GM21786 (cell line): ENCODE data around the gene SEMA3E.
"Not testable (repeated sequence)": the region's sequence is repeated elsewhere in the genome, so short reads cannot be mapped to it uniquely, and the experiment has no call there.

ENCODE experiments used
- ATAC-seq: cut with Tn5 transposase; IDR thresholded peaks from one replicate; pipeline ENCODE4 v1.9.1; 2021; ENCODE audit not compliant: unreplicated experiment

Gene SEMA3E

DNA sequence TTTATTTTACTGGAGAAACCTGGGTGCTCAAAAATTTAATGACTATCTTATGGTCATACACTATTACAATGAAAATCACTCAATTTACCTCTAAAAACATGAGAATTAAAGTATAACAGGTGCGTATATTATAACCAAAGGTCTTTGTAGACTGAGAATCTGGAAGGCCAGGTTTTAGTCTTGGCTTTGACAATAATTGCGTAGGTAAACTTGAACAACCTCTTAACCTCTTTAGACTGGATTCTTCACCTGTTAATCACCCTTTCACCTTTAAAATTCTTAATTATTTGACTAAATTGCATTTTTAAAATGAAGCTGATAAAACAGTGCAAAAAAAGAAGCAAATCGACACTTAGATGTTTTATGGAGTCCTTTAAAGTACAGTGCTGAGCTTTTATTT, 156.1 kb downstream of the SEMA3E start:
- ATAC-seq, result no peak

DNA sequence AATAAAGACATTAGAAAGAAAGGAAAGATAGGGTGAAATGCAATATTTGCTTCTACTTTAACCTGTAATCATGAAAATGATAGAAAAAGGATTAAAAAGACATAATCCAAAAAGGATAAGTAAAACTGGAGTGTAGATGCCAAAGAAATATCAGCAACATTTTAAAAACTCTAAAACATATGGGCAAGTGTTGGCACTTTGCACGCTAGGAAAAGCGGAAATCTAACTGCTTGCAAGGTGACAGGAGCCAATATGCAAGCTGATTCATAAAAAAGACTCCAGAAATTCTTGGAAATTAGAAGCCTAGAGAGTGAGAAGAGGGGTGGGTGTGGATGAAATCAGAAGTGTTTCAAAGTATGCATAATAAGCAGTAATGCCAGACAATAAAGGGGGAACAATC, 161.1 kb downstream of the SEMA3E start:
- no peak for ATAC-seq

DNA sequence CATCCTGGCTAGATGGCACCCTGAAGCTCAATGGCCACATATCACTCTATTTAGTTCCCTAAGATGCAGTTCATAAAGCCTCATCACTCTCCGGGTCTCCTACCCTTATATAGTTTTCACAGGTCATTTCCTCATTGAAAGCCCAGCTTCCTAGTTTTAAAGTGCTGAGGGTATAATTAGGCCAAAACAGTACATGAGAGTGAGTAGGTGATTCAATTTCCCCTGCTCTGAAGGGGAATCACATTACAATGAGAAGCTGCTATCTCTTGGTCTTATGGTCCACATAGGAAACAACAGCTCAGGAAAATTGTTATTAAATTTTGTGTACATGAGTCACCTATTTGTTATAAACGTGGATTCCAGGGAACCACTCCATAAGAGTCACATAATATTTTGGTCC, 162.0 kb downstream of the SEMA3E start:
- peak; percentile 59 for ATAC-seq

DNA sequence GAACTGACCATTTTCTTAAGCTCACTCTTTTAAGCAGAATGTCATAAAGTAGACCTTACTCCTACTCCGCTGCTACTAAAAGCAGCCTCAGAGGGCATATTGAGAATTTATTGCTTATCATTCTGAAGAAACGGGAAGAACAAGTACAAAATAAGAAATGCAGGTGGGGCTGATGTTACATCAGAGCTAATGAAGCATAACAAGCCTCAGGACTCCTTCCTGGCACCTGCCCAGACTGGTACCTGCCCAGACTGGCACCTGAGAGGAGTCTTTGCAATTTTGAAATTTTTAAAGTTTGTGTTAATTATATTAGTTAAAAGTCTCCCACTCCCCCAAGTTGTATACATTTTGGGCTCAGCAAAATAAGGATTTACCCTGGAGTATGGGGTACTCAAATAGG, 162.4 kb downstream of the SEMA3E start:
- ATAC-seq, result no peak

DNA sequence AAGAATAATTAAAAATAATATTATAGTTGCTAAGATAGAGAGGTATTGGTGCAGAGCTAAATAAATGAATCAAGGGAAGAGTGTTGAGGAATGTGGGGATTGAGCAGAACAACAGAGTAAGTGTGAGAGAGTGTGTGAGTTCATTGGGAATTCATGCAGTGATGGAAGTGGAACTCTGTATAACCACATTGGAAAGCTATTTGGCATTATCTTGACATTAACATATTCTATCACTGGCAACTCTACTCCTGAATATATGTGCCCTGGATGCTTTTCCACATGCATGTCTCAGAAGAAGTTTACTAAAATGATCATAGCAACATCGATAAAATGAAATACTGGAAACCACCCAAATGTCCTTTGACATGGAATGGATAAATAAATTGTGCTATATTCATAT, 164.1 kb downstream of the SEMA3E start:
- ATAC-seq, result no peak

DNA sequence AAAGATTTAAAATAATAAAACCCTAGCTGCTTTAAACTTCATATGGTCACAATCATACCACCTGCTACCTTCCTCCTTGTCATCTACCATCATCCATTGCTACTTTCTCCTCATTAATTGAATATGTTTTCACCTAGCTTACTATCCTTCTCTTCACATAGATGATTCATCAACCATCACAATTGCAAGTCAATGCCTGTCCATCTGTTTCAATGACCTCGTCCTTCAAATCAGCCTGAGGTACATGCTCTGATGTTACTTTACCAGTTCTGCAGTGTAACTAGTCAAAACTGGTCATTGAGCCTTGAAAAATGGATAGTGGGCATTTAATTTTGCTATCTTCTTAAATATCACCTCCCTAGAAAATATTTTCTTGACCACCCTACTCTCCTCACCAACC, 164.7 kb downstream of the SEMA3E start:
- ATAC-seq, result no peak

DNA sequence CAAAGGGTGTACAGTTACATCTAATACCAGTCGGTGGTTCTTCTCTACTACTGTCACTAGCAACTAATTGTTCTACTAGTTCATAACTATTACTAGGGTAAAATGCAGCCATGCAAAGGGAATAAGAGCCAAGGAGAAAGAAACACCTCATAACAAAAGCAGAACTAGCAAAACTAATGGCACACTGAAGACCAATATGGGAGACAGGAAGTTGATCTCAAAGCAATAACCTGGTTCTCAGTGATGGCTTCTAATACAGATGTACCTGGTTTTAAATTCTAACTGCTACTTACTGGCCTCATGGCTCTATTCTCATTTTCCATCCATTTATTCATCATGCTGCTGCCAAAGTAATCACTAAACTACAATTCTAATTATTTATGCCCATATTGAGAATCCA, 170.3 kb downstream of the SEMA3E start:
- no peak for ATAC-seq

DNA sequence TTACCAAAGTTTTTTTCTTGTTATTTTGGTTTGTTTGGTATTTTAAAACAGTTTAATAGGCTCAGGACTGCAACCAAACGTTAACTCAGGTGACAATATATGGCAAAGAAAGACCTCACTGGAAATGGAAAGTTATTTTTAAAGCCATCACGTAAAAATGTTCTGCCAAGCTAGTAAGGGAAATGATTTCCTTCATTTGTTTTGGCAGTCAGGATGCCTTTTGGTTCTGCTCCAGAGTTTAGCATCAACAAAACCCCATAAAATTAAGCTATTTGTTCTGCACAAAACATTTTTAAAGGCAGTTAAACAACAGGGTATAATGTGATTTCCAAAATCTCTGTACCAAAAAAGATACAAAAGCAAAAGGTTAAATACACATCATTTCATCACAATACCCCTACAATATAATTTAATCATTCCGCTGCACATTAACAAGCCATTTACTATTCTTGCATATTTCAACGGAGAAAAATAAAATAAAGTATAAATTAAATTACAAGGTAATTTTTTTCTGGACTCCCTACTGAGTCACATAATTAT, 172.4 kb downstream of the SEMA3E start:
- no peak for ATAC-seq

DNA sequence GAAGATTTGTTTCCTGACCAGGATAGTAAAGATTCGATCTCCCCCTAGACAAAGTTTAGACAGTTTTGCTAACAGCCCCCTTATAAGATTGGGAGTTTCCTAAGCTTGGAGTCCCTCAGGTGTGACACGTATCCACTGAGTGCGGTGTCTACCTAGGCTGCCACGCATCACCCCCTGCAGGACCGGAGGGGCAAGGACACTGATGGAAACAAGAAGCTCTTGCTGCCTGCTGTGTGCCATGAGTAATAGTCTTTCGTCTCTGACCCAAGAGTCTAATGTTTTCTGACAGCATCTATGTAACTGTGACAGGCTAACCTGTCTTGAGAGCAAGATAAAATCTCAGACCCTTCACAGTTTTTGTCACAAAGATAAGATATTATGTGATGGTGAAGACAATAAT, 173.5 kb downstream of the SEMA3E start:
- no peak for ATAC-seq

DNA sequence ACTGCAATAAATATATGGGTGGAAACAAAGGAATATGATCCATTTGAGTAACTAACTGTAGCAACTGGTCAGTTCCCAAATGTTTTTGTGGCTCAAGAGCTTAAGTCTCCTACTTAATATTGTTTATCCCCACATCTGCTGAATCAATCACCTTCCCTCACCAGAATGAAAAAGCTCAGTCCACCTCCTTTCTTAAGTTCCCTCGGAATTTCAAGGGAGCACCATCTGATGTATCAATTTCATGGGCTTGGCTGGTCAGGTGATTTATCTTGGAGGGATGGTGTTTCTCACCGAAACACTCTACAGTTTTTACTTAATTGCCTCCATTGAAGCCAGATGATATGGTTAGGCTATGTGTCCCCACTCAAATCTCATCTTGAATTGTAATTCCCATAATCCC, 176.6 kb downstream of the SEMA3E start:
- ATAC-seq, result no peak

DNA sequence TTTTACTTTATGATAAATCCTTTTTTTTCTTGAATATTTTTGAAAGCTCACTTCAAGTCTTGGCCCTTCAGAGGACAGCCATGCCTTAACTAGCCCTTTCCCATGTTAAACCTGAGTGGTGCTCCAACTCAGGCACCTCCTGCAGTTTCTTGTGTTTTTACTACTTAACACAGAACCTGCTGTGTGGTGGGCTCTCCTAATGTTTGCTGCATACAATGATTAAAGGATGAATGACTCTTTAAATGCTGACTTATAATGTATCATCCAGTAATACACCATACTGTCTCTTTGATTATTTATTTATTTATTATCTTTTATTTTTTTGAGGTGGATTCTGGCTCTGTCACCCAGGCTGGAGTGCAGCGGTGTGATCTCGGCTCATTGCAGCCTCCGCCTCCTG, 179.4 kb downstream of the SEMA3E start:
- ATAC-seq, result no peak

DNA sequence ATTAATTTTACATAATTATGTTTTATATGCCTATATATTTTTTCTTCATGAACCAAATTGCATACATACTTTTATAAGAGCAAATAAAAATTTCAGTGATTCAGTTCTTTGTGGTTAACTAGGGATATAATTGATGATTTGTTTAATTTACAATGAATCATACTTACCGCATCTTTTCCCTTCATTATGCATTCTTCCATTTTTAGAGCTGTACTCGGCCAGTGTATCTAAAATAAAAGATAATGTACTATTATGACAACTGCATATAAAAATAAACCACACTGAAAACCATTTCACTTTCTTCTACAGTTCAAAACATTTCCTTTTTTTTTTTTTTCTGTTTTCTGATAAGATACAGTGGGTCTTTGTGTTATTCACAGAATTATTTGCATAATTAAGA, 179.9 kb downstream of the SEMA3E start:
- no peak for ATAC-seq

DNA sequence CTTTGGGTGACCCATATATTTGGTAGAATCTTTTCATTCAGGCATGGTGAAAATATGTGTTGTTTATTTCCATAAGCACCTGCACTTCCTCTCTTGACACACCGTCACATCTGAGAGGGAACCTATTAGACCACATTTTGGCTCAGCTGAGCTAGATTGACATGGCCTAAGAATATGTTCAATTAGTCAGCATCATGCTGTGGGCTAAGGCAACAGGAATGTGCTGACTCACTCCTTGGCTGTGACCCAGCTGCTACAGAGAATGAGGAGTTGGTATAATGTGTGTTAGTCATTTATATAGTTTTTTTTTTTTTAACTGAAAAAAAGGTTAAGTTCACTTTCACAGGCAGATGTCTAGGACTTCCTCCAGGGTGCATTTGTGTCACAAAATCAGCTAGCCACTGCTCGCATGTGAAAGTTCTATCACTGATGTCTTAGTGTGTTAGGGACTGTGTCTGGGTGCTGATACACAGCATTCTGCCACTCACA, 180.6 kb downstream of the SEMA3E start:
- peak; percentile 95 for ATAC-seq

DNA sequence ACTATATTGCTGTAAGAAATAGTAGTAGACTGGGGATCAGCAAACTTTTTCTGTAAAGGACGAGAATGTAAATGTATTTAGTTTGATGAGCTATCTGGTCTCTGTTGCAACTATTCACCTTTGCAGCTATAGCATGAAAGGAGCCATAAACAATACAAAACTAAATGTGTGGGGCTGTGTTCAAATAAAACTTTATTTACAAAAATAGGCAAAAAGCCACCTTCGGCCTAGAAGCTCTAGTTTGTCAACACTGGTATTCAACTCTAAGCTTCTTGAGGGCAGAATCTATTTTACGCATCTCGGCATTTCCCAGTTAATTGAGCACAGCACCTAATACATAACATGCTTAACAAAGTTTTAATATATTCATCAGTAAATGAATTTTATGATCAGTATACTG, 181.4 kb downstream of the SEMA3E start:
- ATAC-seq, result no peak

DNA sequence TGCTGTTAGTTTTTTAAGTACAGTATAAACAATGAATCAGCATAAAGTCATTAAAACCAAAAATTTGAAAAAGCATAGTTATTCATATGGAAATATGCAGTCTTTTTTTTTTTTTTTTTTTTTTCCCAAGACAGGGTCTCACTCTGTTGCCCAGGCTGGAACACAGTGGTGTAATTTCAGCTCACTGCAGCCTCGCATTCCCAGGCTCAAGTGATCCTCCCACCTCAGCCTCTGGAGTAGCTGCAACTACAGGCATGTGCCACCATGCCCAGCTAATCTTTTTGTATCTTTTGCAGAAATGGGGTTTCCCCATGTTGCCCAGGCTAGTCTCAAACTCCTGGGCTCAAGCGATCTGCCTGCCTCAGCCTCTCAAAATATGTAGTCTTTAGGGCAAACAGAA, 182.0 kb downstream of the SEMA3E start:
- ATAC-seq, result no peak

DNA sequence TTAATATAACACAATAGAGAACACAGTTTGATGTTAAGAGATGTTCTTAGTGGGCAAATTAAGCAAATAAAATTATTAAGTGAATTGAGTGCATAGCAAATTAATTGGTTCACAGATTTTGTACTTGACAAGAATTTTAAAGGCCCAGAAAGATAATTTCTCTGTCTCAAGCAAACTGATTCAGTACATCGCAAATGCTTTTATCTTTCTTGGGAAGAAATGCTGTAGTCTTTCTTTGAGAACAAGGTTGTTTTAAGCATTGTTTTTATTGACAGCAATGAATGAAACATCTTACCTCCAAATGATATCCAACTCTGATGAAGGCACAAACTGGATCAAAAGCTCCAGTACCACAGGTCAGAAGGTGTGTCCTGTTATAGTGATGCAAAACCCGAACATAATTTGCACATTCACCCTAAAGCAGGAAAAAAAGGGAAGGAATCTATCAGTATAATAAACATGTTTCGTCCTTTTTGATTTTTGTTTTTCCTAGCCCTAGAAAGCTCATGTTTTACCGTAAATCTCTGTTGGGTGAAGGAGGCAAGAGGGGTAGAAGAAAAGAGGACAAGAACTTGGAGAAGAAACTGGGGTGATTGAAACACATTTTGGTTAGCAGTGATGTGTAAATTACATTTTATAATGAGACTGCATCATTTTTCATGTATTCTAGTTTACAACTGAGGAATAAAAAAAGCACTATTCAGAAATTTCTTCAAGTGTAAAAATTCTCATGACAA, 182.6 kb downstream of the SEMA3E start:
- no peak for ATAC-seq

DNA sequence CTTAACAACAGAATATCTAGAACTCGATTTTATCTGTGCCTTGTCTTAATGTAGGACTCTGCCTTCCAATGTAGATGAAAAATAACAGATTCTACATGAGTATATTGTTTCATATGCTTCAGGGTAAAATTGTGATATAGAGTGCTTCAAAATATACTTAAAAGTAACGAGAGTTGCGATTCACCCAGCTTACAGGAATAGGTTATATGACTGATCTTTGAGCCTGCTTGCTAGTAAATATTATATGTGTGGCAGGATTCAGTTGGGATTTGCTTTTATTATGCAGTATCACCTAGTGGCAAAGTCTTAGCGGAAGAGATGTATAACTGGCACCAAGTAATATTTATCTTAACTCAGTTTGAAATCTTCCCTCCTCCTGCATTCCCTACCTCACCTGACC, 183.3 kb downstream of the SEMA3E start:
- ATAC-seq, result no peak

DNA sequence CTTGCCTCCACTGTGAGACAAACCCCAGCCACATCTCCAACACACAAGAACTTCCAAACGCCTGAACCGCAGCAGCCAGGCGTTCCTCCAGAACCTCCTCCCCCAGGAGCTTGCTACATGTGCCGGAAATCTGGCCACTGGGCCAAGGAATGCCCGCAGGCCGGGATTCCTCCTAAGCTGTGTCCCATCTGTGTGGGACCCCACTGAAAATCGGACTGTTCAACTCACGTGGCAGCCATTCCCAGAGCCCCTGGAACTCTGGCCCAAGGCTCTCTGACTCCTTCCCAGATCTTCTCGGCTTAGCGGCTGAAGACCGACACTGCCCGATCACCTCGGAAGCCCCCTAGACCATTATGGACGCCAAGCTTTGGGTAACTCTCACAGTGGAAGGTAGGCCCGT, 187.1 kb downstream of the SEMA3E start:
- ATAC-seq, result not testable (repeated sequence)

DNA sequence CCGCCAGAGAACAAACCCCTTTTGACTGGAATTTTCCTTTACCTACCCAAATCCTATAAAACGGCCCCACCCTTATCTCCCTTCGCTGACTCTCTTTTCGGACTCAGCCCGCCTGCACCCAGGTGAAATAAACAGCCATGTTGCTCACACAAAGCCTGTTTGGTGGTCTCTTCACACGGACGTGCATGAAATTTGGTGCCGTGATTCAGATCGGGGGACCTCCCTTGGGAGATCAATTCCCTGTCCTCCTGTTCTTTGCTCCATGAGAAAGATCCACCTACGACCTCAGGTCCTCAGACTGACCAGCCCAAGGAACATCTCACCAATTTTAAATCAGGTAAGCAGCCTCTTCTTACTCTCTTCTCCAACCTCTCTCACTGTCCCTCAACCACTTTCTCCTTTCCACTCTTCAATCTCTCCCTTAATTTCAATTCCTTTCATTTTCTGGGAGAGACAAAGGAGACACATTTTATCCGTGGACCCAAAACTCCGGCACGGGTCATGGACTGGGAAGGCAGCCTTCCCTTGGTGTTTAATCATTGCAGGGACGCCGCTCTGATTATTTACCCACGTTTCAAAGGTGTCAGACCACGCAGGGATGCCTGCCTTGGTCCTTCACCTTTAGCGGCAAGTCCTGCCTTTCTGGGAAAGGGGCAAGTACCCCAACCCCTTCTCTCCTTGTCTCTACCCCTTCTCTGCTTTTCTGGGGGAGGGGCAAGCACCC, 188.8 kb downstream of the SEMA3E start:
- ATAC-seq, result not testable (repeated sequence)

DNA sequence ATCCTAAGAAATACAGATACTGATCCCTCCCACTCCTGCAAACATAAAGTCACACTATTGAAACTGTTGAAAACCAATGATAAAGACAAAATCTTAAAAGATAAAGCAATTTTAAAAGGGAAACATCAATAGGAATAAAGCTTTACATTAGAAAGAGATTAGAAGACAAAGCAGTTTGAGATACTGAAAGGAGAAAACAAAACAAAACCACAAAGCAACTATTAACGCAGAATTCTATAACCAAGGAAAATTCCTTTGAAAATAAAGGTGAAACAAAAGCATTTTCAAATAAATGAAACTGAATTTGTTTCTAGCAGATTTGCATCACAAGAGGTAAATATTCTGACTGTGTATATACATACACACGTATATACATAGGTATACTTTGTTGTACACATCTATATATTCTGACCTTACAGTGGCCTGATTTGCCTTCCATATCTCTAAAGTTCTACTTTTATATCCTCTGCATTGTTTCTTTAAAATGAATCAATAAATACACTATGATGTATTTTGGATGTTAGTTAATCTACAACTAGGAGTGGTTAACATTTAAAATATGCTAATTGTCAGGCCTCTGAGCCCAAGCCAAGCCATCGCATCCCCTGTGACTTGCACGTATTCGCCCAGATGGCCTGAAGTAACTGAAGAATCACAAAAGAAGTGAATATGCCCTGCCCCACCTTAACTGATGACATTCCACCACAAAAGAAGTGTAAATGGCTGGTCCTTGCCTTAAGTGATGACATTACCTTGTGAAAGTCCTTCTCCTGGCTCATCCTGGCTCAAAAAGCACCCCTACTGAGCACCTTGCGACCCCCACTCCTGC, 189.6 kb downstream of the SEMA3E start:
- ATAC-seq, result not testable (repeated sequence)
